OCI-LY1 (cell line): ENCODE measurements around the gene GNRH2.
"Not testable (repeated sequence)": the region's sequence is repeated elsewhere in the genome, so short reads cannot be mapped to it uniquely, and the experiment has no call there.

Experiments used
- H2AFZ ChIP-seq: fragments of 200-600 bp; sonication (generic), shearing (Covaris generic); 2 replicates; pipeline ENCODE4 v1.6.0; 2014; ENCODE audit warnings: antibody characterized with exemption, mild to moderate bottlenecking, low read length
- H3F3A ChIP-seq: fragments of 200-600 bp; sonication (generic), shearing (Covaris generic); 2 replicates; pipeline ENCODE4 v1.6.0; 2014; ENCODE audit warnings: mild to moderate bottlenecking, antibody characterized with exemption, low read length, moderate library complexity; ENCODE audit not compliant: insufficient read depth
- H3K27ac ChIP-seq: fragments of 200-600 bp; sonication (generic); 2 replicates; pipeline ENCODE4 v1.5.1; 2014; ENCODE audit warnings: low read length, mixed run types, mild to moderate bottlenecking, low read depth; ENCODE audit not compliant: poor library complexity, severe bottlenecking
- H3K27me3 ChIP-seq: fragments of 200-600 bp; sonication (generic); 2 replicates; pipeline ENCODE4 v1.6.0; 2014; ENCODE audit warnings: antibody characterized with exemption, mild to moderate bottlenecking, low read length, moderate library complexity; ENCODE audit not compliant: insufficient read depth
- H3K36me3 ChIP-seq: fragments of 200-600 bp; sonication (generic); 2 replicates; pipeline ENCODE4 v1.6.1; 2014; ENCODE audit warnings: mild to moderate bottlenecking, antibody characterized with exemption, low read length, moderate library complexity, mixed read lengths; ENCODE audit not compliant: insufficient read depth
- H3K4me1 ChIP-seq: fragments of 200-600 bp; sonication (generic); 2 replicates; pipeline ENCODE4 v1.5.1; 2014; ENCODE audit warnings: mild to moderate bottlenecking, low read length, moderate library complexity; ENCODE audit not compliant: insufficient read depth, severe bottlenecking
- H3K4me2 ChIP-seq: fragments of 200-600 bp; sonication (generic), shearing (Covaris generic); 2 replicates; pipeline ENCODE4 v1.6.1; 2014; ENCODE audit warnings: low read length
- H3K4me3 ChIP-seq: fragments of 200-600 bp; sonication (generic); 2 replicates; pipeline ENCODE4 v1.5.1; 2014; ENCODE audit warnings: low read length, low read depth, mild to moderate bottlenecking, mixed read lengths; ENCODE audit not compliant: poor library complexity, severe bottlenecking
- H3K79me2 ChIP-seq: fragments of 200-600 bp; shearing (Covaris generic); 2 replicates; pipeline ENCODE4 v1.6.1; 2016; ENCODE audit warnings: mixed run types, low read length, mixed read lengths; ENCODE audit not compliant: insufficient read depth
- H3K9ac ChIP-seq: fragments of 200-600 bp; sonication (generic), shearing (Covaris generic); 2 replicates; pipeline ENCODE4 v1.6.1; 2014; ENCODE audit warnings: mild to moderate bottlenecking, low read length, mixed read lengths
- H3K9me2 ChIP-seq: fragments of 200-600 bp; sonication (generic), shearing (Covaris generic); 2 replicates; pipeline ENCODE4 v1.6.1; 2014; ENCODE audit warnings: low read depth, mild to moderate bottlenecking, low read length, mixed read lengths
- H3K9me3 ChIP-seq: fragments of 200-600 bp; shearing (Covaris generic); 2 replicates; pipeline ENCODE4 v1.6.1; 2014; ENCODE audit warnings: low read length, mixed read lengths
- H4K20me1 ChIP-seq: fragments of 200-600 bp; sonication (generic), shearing (Covaris generic); 2 replicates; pipeline ENCODE4 v1.6.0; 2016; ENCODE audit warnings: mild to moderate bottlenecking, low read length; ENCODE audit not compliant: insufficient read depth
- CTCF ChIP-seq: fragments of 200-600 bp; sonication (generic), shearing (Covaris generic); IDR thresholded peaks from 2 replicates; pipeline ENCODE4 v1.5.1; 2017; ENCODE audit warnings: mild to moderate bottlenecking, antibody characterized with exemption, low read length, moderate library complexity, mixed read lengths
- EZH2 ChIP-seq: fragments of 200-600 bp; sonication (generic), shearing (Covaris generic); IDR thresholded peaks from 2 replicates; pipeline ENCODE4 v1.8.0; 2017; ENCODE audit warnings: borderline replicate concordance, mixed run types, mild to moderate bottlenecking, antibody characterized with exemption, low read length, moderate library complexity, mixed read lengths

Gene GNRH2

DNA sequence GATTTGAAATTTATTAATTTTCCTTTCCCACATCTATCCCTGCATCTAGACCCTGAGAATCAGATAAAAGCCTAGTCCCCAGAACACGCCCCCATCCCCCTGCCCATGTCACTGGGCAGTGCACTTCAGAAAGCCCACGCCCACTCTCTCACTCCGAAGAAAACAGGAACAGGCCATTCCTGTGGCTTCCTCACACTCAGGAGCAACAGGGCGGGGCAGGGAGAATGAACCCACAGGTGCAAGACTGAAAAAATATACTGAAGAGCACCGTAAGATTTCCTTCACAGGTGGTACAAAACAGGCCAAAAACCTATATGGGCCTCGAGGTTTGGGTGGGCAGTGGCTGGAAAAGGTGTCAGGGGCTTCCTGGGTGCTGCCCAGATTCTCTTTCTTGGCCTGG, 31.4 kb downstream of the GNRH2 start:
- no peaks in the 10 kb centered on the region for H4K20me1 ChIP-seq
- H3K4me2 ChIP-seq, result no peak overlapping the region
- no peak overlapping the region for H2AFZ ChIP-seq
- H3K27me3 ChIP-seq, result no peaks in the 10 kb centered on the region; the same call in 1 of the 2 replicates
- H3K9ac ChIP-seq, result no peak overlapping the region
- H3K9me3 ChIP-seq, result no peaks in the 10 kb centered on the region
- H3K9me2 ChIP-seq, result no peaks in the 10 kb centered on the region
- H3K36me3 ChIP-seq, result no peaks in the 10 kb centered on the region
- H3F3A ChIP-seq, result no peaks in the 10 kb centered on the region
- H3K27ac ChIP-seq, result no peak overlapping the region
- H3K4me1 ChIP-seq, result no peaks in the 10 kb centered on the region
- H3K4me3 ChIP-seq, result no peak overlapping the region
- no peaks in the 10 kb centered on the region for H3K79me2 ChIP-seq
- TF ChIP-seq CTCF, result no peak
- no peak for TF ChIP-seq EZH2

- H3K4me2 ChIP-seq, H3F3A ChIP-seq, H3K4me3 ChIP-seq, H3K36me3 ChIP-seq, H3K9me2 ChIP-seq, H3K9me3 ChIP-seq, H3K79me2 ChIP-seq, H3K4me1 ChIP-seq, H4K20me1 ChIP-seq, H3K27me3 ChIP-seq, H3K27ac ChIP-seq, H3K9ac ChIP-seq, H2AFZ ChIP-seq: not testable (repeated sequence)
Observed at GRCh38 chr20:3075315-3075714, 31.9 kb downstream of the GNRH2 start.

DNA sequence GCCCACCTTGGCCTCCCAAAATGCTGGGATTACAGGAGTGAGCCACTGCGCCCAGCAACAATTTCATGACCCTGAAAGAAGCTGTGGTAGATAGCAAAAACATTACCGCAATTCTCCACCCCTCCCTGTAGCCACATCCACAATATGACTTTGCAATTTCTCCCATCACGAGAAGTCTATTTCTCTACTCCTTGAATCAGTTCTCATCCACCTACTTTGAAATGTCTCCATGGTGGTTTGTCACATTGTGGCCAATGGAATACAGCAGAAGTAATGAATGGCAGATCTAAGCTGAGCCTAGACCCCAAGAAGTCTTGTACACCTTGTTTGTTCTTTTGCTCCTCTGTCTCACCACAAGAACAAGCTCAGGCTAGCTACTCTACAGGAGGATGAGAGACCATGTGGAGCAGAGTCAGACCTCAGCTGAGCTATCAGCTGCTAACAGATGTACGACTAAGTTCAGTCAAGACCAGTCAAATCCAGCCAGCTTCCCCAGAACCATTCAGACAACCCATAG, 34.3 kb downstream of the GNRH2 start:
- Histone ChIP-seq H3K9ac (no peak overlapping the region), H3K4me3 (no peak overlapping the region), H2AFZ (no peak overlapping the region), H3K4me2 (no peak overlapping the region), H3K36me3 (no peaks in the 10 kb centered on the region), H3K27ac (no peak overlapping the region), H3F3A (no peaks in the 10 kb centered on the region), H3K4me1 (no peaks in the 10 kb centered on the region), H3K27me3 (no peaks in the 10 kb centered on the region; the same call in 1 of the 2 replicates), H4K20me1 (no peaks in the 10 kb centered on the region), H3K9me3 (no peaks in the 10 kb centered on the region), H3K9me2 (no peaks in the 10 kb centered on the region), H3K79me2 (no peaks in the 10 kb centered on the region)
- TF ChIP-seq EZH2, result no peak
- no peak for TF ChIP-seq CTCF

GRCh38 chr20:3080939-3081388, 37.5 kb downstream of the GNRH2 start:
- Histone ChIP-seq H3K36me3 (no peaks in the 10 kb centered on the region), H3K27me3 (no peaks in the 10 kb centered on the region; the same call in 1 of the 2 replicates), H3K4me3 (no peak overlapping the region)

More at GRCh38 chr20:3080939-3081388, 37.5 kb downstream of the GNRH2 start:
- Histone ChIP-seq H3K4me2 (no peak overlapping the region), H3K9me3 (no peaks in the 10 kb centered on the region), H3K9ac (no peak overlapping the region), H3K79me2 (no peaks in the 10 kb centered on the region), H4K20me1 (no peaks in the 10 kb centered on the region), H3K27ac (no peak overlapping the region), H3F3A (no peaks in the 10 kb centered on the region), H3K9me2 (no peaks in the 10 kb centered on the region), H3K4me1 (no peaks in the 10 kb centered on the region), H2AFZ (no peak overlapping the region)
- TF ChIP-seq EZH2 (no peak), CTCF (no peak)
